ENCODE results near the gene RASA3. TPM values are rescaled to one million over a fixed set of nuclear protein-coding genes. Genes with fewer than 3 reads are reported as not detected.

The RASA3 gene
- total RNA-seq, 1 experiment from 2014 or later = 0.95 TPM

DNA sequence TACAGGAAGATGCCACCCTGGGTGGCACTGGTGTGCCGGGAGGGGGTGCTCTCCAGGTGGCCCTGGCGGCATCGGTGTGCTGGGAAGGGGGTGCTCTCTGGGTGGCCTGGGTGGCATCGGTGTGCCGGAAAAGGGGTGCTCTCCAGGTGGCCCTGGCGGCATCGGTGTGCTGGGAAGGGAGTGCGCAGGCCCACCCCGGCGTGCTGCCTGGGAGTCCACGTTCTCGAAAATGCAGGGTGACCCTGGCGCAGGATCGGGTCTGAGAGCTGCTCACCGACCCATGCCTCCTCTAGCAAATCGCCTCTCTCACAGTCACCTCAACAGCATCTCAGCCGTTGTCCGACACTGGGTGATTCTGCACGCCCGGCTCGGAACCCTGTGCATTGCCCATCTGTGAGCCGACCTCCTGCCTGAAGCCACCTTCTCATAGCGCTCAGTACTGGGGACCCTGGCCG lies 36.4 kb downstream of the RASA3 start:
- Mint-ChIP-seq H3K9me3 (ENCODE audit: unreplicated experiment) (peaks cover 30% of the 10 kb centered on the region), H3K27ac (ENCODE audit: unreplicated experiment) (no peak overlapping the region), H3K4me1 (ENCODE audit: low read depth, unreplicated experiment) (peaks cover 6% of the 10 kb centered on the region), H3K36me3 (ENCODE audit: insufficient read depth, unreplicated experiment) (peaks cover 7% of the 10 kb centered on the region), H3K27me3 (ENCODE audit: insufficient read depth, unreplicated experiment) (peaks cover 16% of the 10 kb centered on the region), H3K4me3 (ENCODE audit: unreplicated experiment) (no peak overlapping the region)
- Histone ChIP-seq H3K9me3 (peaks cover 13% of the 10 kb centered on the region), H3K27me3 (replicated peaks; ENCODE audit: control insufficient read depth, insufficient read depth, low read length) (no peaks in the 10 kb centered on the region), H3K36me3 (ENCODE audit: control insufficient read depth, insufficient read depth, low read length) (no peaks in the 10 kb centered on the region), H3K4me1 (no peaks in the 10 kb centered on the region), H3K4me3 (ENCODE audit: low read depth, low read length) (no peak overlapping the region)
- no TSS peak for BruUV-seq (replicated peaks)
- POLR2A ChIA-PET = no interaction called here
- intact Hi-C loops (cut with micrococcal nuclease; ENCODE audit: unreplicated experiment) = no loop called here
- CTCF ChIA-PET = no interaction called here
- TF ChIP-seq, protein P1, sequence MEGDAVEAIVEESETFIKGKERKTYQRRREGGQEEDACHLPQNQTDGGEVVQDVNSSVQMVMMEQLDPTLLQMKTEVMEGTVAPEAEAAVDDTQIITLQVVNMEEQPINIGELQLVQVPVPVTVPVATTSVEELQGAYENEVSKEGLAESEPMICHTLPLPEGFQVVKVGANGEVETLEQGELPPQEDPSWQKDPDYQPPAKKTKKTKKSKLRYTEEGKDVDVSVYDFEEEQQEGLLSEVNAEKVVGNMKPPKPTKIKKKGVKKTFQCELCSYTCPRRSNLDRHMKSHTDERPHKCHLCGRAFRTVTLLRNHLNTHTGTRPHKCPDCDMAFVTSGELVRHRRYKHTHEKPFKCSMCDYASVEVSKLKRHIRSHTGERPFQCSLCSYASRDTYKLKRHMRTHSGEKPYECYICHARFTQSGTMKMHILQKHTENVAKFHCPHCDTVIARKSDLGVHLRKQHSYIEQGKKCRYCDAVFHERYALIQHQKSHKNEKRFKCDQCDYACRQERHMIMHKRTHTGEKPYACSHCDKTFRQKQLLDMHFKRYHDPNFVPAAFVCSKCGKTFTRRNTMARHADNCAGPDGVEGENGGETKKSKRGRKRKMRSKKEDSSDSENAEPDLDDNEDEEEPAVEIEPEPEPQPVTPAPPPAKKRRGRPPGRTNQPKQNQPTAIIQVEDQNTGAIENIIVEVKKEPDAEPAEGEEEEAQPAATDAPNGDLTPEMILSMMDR (IDR thresholded peaks at IDR 0.05; ENCODE audit: insufficient read depth in 1 of 2, low read depth in 1 of 2, low read length in 1 of 2, severe bottlenecking in 1 of 2, unreplicated experiment in 1 of 2) = no peak
- peak in 1 of 2 experiments; percentile 18 for DNase-seq

DNA sequence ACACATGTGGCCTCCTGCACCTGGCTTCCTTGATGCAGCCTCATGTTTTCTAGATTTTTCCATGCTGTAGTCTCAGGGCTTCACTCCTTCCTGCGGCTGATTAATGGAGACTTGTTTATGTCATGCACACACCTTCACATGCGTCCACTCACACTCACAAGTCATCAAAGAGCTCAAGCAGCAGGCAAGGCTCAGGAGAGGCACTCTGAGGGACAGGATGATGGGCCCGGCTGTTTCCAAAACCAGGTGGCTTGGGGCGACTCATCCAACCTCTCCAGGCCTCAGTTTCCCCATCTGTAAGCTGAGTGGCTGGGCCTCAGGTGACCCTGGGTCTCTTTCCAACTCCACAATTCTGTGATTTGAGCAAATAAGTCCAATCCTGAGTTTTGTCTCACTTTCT lies 36.9 kb downstream of the RASA3 start:
- Mint-ChIP-seq H3K9me3 (ENCODE audit: unreplicated experiment) (peaks cover 30% of the 10 kb centered on the region), H3K4me1 (ENCODE audit: low read depth, unreplicated experiment) (peaks cover 6% of the 10 kb centered on the region), H3K27me3 (ENCODE audit: insufficient read depth, unreplicated experiment) (peaks cover 16% of the 10 kb centered on the region), H3K4me3 (ENCODE audit: unreplicated experiment) (no peak overlapping the region), H3K27ac (ENCODE audit: unreplicated experiment) (no peak overlapping the region), H3K36me3 (ENCODE audit: insufficient read depth, unreplicated experiment) (peaks cover 7% of the 10 kb centered on the region)
- H3K27me3 ChIP-seq (replicated peaks; ENCODE audit: control insufficient read depth, insufficient read depth, low read length) = no peaks in the 10 kb centered on the region
- TF ChIP-seq, protein P1 (IDR thresholded peaks at IDR 0.05; ENCODE audit: insufficient read depth in 1 of 2, low read depth in 1 of 2, low read length in 1 of 2, severe bottlenecking in 1 of 2, unreplicated experiment in 1 of 2) = no peak
- intact Hi-C loops (cut with micrococcal nuclease; ENCODE audit: unreplicated experiment) = no loop called here
- POLR2A ChIA-PET = no interaction called here
- no peak for DNase-seq
- CTCF ChIA-PET = no interaction called here
- H3K9me3 ChIP-seq = peaks cover 13% of the 10 kb centered on the region
- BruUV-seq (replicated peaks) = no TSS peak
- no peak overlapping the region for H3K4me3 ChIP-seq (ENCODE audit: low read depth, low read length)
- no peaks in the 10 kb centered on the region for H3K36me3 ChIP-seq (ENCODE audit: control insufficient read depth, insufficient read depth, low read length)
- H3K4me1 ChIP-seq = no peaks in the 10 kb centered on the region

DNA sequence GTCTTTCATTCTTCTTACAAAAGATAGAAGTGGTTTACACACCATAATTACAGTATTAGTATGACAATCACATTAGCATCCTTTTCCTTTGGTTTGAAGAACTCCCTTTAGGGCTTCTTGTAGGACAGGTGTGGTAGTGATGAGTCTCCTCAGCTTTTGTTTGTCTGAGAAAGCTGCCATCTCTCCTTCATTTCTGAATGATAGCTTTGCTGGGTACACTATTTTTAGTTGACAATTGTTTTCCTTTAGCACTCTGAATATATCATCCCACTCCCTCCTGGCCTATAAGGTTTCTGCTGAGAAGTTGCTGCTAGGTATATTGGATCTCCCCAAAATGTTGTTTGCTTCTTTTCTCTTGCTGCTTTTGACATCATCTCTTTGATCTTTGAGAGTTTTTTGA lies 39.3 kb downstream of the RASA3 start:
- no TSS peak for BruUV-seq (replicated peaks)
- H3K9me3 Mint-ChIP-seq (ENCODE audit: unreplicated experiment) = peaks cover 30% of the 10 kb centered on the region
- TF ChIP-seq, protein P1 (IDR thresholded peaks at IDR 0.05; ENCODE audit: insufficient read depth in 1 of 2, low read depth in 1 of 2, low read length in 1 of 2, severe bottlenecking in 1 of 2, unreplicated experiment in 1 of 2) = no peak
- Histone ChIP-seq H3K9me3 (peaks cover 13% of the 10 kb centered on the region), H3K4me1 (no peaks in the 10 kb centered on the region), H3K36me3 (ENCODE audit: control insufficient read depth, insufficient read depth, low read length) (no peaks in the 10 kb centered on the region), H3K27me3 (replicated peaks; ENCODE audit: control insufficient read depth, insufficient read depth, low read length) (no peaks in the 10 kb centered on the region), H3K4me3 (ENCODE audit: low read depth, low read length) (no peak overlapping the region)
- ChIA-PET POLR2A (no interaction called here), CTCF (no interaction called here)
- H3K27me3 Mint-ChIP-seq (ENCODE audit: insufficient read depth, unreplicated experiment) = peaks cover 16% of the 10 kb centered on the region
- no peak for DNase-seq
- intact Hi-C loops (cut with micrococcal nuclease; ENCODE audit: unreplicated experiment) = no loop called here
- peaks cover under 1% of the 10 kb centered on the region for H3K4me1 Mint-ChIP-seq (ENCODE audit: low read depth, unreplicated experiment)
- H3K27ac Mint-ChIP-seq (ENCODE audit: unreplicated experiment) = no peak overlapping the region
- no peak overlapping the region for H3K4me3 Mint-ChIP-seq (ENCODE audit: unreplicated experiment)
- H3K36me3 Mint-ChIP-seq (ENCODE audit: insufficient read depth, unreplicated experiment) = no peaks in the 10 kb centered on the region
